CD4-positive, alpha-beta T cell treated with Interleukin-4 for 4 hours (primary cell): ENCODE data around the gene SPATC1L.
"Not testable (repeated sequence)": the region's sequence is repeated elsewhere in the genome, so short reads cannot be mapped to it uniquely, and the experiment has no call there.

Experiments used
- DNase-seq: peaks from one replicate; pipeline ENCODE4 v3.0.0-alpha.2; 2020

Gene SPATC1L

DNA sequence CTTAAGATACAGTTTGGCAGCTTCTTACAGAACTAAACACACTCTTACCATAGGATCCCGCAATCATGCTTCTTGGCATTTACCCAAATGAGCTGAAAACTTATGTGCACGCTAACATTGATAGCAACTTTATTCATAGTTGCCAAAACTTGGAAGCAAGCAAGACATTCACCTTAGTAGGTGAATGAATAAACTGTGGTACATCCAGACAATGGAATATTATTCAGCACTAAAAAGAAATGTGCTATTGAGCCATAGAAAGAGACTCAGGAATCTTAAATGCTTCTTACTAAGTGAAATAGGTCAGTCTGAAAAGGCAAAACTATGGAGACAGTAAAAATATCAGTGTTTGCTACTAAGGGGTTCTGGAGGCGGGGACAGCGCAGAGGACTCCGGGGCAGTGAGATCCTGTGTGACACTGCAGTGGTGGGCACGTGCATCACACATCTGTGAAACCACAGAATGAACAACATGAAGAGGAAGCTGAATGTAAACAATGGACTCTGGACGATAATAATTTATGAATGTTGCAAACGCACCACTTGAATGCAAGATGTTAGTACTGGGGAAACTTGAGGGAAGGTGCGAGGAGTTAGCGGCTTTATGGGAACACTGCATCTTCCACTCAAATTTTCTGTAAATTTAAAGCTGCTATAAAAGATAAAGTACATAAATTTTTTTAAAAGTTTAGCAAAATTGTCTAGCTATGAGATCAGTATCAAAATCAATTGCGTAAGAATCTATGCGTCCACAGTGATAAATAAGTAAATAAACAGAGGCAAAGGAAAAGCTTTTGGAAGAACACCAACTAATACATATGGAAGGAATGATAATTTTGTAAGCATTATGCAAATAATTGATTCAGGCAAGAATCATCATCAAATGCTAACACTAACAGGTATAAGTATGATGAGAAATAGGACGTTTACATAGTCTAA lies 15.4 kb upstream of the SPATC1L start:
- no peak for DNase-seq

DNA sequence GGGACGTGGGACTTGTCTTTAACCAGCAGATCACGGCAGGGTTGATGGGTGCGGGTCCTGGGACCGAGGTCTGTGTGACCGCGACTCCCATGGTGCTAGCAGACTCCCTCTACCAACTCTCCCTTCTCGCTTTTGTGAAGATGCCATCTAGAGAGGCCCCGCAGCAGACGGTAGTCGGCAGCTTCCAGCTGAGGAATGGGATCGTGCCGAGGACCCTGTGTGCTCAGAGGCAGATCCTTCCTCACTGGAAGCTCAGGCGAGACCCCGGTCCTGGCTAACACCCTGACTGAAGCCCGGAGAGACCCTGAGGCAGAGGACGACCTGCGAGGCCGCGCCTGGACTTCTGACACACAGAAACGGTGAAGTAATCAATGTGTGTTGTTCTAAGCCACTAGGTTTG lies 12.5 kb upstream of the SPATC1L start:
- DNase-seq = no peak

DNA sequence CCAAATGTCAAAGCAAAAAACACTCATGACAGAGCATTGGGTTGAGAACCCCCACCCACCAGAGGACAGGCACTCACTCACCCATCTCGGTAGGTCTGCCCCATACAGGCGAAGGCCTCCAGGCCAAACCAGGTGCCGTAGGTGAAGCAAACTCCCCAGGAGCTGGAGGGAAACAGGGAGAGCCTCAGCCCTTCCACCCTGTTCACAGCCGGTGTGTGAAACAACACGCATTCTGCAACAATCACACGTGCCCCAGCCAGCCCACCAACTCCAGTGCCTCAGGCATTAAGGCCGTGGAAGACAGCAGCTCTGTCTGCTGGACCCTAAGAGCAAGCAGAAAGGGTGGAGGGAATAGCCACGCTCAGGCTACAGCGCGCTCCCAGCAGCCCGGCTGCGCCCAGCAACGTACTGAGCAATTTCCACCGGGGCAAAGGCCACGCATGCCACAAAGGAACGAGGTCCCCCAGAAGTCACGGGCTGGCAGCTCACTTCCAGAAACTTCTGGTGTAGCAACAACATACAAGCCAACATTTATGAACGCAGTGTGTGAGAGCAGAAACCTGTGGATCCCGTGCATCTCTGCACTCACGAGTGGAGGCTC lies 11.4 kb upstream of the SPATC1L start:
- DNase-seq = no peak

DNA sequence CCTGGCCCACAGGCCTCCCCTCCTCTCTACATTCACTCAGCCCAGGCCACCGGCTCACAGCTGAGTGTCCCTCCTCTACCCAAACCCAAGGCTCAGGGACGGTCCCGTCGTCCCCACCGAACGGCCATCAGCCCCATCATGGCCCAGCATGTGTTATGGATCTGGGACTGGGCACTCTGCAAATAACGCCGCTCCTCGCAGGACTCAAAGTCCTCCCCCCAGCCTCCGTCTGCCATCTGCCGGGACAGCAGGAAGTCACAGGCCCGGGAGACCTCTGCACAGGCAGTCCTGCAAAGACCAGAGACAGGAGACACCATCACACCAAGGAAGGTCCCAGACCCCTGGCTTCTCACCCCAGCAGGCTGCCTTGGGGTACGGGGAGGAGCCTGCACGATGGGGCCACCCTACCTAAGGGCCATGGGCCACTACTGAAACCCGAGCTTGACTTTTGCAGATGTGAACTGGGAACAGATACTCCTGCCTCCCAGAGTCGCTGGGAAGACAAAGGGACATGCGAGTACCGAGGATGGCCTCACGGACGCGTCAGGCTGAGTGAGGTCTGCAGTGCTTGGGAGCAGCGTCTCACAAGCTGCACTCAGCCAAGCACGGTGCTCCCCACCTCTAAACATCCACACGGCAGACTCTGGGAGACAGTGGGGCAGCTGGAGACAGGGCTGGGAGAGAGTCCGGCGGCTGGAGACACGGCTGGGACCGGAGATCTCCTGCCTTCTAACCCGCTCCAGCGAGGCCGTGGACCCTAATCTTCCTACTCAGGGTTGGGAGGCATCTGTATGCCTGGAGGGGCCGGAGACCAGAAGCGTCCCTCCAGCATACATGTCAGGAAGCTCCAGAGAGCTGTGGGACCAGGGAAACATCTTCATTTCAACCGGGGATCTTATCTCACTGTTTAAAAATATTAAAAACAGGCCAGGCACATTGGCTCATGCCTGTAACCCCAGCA lies 10.4 kb upstream of the SPATC1L start:
- no peak for DNase-seq

DNA sequence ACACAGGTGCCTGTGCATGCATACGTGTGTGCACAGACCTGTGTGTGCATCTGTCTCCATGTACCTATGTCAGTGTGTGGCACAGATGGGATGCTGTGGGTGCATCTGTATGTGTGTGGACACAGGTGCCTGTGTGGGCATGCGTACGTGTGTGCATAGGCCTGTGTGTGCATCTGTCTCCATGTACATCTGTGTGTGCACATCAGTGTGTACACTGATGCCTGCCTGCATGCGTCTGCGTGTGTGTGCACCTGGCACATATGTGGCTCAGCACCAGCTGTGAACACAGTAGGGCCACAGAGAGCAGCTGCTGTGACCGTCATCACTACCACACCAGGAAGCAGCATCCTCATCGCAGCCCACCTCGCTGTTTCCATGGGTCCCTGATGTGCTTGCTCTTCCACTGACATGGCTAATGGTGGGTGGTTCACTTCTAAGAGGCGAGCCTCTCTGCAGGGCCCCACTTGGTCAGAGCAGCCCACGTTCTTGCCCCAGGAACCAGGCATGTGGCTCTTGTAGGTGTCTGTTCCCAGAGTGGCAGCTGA lies 9.6 kb upstream of the SPATC1L start:
- DNase-seq = no peak

DNA sequence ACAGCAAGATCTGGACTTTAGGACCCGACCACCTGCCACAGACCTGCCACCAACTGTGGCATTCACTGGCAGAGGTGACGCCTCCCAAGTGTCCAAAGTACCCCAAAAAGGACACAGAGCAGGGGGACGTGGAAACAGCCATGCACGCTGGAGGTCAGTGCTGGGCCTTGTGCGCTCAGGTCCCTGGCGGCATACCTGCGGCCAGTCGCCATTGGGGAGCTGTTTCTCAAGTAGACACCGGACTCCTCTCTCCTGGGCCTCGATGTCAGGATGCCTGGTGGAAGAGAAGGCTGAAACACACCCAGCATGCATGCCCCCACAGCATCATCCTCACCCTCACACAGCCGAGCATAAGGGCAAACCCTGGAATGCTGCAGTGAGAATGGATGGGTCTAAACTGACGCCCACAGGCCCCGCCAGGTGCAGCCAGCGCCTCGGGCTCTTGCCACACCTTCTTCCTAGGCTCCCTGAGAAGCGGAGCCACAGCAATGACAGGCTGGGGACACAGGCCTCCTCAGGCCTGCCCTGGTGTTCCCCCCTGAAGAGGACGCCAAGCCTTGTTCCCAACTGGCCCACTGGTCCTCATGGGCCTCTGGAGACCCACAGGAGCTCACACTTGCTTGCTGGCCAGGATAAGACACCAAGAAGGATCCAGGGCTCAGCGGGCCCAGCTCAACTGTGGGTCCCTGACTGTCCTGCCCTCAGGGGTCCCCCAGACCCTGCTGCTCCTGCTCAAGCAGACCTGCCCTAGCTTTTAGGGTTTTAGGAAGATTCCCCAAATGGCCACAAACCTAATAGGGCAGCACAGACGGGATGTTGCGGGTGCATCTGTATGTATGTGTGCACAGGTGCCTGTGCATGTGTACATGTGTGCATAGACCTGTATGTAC lies 7.7 kb upstream of the SPATC1L start:
- no peak for DNase-seq

DNA sequence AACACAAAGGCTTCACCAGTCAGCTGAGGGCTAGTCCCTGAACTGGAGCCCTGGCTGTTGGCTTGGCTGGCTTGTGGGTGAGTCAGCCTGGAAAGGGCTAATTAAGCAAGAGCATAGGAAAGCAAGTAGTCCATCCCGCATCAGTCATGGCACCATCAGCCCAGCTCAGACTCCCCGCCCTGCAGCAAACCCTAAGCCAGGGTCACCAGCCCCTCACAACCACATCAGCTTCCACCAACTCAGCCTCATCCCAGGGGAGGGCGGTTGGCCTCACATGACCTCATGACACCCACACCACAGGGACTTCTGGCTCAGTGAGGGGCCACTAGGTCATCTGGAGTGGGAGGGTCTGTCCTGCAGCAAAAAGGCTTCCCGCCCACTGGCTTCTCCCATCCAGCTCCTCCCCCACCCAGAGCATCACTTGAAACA lies 7.0 kb upstream of the SPATC1L start:
- no peak for DNase-seq

DNA sequence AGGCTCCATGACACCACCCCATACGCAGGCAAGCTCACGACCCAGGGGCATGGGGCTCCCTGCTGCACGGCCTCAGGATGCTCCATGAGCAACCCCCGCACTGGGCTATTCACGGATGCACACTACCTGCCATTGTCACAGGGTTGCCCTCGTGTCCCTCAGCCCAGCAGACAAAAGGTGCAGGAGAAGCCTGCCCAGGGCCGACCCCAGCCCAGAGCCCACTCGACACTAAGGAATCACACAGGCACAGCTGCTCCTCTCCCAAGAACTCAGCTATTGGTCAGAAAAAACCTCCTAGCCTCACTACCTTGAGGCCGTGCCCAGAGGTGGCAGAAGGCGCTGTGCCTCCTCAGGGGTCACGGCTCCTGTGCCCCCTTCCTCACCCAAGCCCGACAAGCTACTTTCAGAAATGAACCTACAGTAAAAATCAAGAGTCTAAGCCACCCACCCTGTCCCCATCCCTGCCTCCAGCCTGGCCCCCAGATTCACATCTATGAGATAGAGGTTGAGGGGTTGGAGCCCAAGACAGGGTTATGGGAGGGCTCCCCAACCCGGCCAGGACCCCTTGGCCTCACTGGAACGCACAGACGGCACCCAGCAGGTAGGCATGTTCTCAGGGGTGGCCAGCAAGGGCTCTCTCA lies 6.4 kb upstream of the SPATC1L start:
- DNase-seq = no peak

DNA sequence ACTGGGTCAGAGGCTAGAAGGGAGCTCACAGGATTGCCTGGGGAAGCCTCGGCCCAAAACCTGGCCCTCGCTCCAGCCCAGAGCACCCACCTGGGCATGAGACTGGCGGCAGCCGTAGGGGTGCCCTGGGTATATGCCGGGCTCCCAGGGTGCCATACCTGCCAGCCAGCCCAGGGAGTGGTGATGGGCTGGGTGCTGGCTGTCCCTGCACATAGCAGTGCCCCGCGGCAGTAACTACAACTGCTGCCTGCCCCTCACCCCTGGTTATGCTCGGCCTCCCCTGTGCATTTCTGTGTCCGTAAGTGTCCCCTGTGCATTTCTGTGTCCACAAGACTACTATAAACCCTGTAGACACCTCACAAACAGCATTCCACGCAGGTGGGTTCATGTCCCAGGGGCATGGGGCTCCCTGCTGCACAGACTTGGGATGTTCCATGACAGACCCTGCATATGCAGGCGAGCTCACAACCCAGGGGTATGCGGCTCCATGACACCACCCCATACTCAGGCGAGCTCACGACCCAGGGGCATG lies 5.8 kb upstream of the SPATC1L start:
- DNase-seq = no peak

DNA sequence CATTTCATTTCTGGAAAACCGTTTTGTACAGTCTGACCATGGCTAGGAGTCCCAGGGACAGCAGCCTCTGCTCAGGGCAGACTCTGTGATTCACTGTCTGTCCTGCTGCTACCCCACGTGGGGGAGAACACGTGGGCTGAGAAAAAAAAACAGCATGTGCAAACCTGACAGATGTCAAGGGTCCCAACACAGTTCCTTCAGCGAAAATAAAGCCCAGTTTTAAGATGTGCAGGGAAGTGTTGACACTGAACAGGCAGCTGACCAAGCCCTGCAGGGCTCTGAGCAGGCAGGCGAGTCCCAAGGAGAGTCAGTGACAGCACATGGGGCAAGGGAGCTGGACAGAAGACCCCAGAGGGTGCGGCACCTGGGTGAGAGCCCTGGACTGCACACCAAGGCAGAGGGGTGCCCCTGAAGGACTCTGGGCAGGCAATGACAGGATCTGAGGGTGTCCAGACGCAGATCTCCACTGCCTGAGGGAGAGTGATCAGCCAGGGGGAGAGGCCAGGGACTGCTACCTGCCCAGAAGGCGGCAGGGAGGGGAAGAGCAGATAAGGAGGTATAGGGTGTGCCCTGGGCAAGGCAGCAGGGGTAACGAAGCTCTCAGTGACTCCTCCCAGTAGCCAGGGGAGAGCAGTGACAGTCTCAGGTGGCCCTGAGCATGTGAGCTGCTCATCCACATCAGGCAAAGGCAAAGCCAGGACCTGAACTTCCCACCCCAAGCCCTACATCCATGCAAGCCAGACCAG lies 5.1 kb upstream of the SPATC1L start:
- no peak for DNase-seq

DNA sequence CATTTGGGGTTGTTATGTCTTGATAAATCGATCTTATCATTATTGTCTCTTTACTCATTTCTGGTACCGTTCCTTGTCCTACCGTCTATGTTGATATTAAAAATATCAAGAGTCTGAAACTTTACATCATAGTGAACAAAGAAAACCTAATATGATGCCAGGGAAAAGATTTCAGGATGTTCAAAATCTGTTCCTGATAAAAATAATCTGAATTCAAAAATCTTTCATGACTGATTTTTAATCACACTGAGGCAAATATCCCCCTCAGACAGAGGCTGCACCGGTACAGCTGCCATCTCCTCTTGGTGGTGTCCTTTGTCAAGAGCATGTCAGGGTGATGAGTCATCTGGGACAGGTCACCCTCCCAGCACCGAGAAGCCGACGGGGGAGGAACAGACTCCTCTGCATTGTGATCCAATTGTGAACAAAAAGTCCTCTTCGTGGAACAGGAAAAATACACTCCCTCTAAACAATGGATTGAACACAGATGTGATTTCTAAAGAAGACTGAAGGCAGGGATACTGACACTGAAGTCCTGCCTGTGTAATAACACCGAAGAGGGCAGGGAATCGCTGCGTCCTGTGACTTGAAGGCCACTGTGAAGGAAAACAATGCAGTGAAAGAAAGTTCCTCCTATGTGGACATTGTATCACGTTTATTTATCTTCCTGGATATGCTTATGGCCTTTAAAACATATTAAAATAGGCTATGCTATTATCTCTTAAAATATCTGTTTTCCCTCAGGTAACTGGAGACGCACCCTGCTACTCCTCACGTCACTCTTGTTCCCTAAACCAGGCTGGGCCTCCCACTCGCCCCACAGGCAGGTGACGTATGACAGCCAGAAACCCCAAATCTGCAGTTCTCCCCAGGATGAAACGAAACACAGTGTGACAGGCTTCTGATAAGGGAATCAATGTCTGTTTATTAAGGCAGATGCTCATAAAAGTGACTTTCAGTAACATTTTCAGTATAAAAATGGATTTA lies 4.3 kb upstream of the SPATC1L start:
- no peak for DNase-seq

DNA sequence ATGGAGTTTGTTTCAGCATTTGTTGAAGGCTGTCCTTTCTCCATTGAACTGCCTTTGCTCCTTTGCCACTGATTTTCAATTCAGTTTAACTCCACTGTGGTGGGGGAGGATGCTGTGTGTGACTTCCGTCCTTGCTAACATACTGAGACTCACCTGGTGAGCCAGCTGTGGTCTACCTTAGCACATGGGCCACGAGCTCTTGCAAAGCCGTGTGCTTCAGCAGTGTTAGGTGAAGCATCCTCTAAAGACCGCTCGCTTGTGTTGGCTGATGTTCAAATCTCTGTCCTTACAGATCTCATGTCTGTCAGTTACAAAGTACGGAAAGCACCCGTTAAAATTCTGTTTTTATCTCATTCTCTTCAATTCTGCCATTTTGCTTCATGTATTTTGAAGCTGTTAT lies 3.6 kb upstream of the SPATC1L start:
- DNase-seq = no peak

DNA sequence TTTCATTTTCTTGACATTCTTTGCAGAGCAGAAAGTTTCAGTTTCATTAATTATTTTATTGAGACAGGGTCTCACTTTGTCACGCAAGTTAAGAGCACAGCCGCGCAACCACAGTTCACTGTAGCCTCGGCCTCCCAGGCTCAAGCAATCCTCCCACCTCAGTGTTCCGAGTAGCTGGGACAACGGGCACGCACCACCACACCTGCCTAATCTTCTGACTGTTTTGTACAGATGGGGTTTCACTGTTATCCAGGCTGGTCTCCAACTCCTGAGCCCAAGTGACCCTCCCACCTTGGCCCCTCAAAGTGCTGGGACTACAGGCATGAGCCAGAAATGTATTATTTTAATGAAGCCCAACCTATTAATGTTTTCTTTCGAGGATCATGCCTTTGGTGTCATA lies 3.0 kb upstream of the SPATC1L start:
- no peak for DNase-seq

DNA sequence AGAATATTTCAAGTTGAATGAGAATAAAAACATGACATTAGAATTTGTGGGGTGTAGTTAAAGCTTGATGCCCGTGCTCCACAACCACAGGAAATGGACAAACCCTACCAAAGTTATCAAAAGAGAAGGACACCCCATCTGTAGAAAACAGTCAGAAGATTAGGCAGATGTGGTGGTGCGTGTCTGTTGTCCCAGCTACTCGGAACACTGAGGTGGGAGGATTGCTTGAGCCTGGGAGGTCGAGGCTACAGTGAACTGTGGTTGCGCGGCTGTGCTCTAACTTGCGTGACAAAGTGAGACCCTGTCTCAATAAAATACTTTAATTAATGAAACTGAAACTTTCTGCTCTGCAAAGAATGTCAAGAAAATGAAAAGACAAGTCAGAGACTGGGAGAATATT lies 1.5 kb upstream of the SPATC1L start:
- DNase-seq = no peak

DNA sequence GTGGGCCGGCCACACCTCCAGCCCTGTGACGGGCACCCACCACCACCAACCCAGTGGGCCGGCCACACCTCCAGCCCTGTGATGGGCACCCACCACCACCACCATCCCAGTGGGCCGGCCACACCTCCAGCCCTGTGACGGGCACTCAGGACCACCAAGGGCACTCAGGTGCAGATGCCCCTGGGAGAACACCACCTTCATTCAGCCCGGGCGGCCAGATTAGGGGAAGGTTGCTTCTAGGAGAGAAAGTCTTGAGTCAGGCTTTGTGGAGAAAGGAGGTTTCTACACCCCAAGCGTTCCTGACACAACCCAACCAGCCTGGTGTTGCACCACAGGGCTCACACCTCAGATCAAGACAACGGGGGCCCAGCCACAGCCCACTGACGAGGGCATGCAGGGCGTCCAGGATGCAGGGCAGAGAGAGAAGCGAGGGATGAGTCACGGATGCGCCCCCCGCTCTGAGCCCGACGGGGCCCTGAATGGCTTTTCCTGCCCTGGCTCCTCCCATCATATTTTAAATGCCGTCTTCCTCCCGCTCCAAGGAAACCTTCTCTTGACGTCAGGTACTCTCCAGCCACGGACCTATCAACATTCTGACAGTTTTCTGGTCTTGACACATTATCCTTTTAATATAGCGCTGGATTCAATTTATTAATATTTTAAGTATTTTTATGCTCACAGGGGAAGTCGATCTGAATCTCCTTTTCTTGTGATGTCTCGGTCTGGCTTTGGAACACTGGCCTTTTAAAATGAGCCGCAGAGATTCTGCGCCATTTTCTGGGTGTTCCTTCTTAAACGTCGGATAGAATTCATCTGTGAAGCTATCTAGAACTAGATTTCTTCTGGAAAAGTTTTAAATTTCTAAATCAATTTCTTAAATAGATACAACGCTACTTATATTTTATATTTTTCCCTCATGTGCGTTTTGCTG lies 631 bp upstream of the SPATC1L start:
- peak; percentile 70 for DNase-seq

DNA sequence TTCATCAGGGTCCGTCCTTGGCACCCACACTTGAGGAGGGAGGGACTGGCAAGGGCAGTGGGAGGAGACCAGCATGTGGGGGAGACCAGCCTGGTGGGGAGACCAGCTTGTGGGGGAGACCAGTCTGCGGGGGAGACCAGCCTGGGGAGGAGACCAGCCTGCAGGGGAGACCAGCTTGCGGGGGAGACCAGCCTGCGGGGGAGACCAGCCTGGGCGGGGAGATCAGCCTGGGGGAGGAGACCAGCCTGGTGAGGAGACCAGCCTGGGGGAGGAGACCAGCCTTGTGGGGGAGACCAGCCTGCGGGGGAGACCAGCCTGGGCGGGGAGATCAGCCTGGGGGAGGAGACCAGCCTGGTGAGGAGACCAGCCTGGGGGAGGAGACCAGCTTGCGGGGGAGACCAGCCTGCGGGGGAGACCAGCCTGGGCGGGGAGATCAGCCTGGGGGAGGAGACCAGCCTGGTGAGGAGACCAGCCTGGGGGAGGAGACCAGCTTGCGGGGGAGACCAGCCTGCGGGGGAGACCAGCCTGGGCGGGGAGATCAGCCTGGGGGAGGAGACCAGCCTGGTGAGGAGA lies 836 bp downstream of the SPATC1L start:
- DNase-seq = not testable (repeated sequence)

DNA sequence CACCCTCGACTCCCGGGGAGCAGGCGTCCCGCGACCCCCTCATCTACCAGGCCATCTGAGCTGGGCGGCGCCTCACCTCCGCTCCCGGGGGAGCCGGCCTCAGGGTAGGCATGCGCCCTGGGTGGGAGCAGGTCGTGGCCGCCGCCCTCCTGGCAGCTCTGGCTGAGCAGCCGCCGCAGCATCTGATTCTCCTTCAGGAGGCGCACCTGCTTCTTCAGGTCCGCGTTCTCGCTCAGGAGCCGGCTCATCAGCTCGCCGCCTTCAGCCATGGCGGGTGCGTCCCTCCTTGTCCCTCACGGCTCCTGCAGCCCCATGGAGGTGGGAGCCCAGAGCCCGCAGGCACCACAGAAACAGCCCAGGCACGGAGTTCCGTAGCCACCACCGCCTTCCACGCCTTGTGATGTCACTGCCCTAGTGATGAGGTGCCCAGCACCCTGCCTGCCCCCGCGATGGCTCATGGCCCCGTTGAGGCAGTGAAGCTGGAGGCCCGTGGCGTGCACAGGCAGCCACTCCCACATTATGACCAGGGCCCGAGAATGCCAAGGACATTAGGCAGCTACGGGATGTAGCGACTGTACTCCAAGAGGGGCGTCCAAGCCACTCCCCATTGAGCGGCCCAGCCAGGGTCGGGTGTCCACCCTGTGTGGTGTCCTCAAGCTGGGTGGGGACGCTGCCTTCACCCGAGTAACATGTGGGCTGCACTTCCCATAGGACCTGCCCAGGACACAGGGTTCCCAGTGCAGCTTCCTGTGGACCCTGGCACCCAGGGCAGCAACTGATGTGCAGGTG lies 1.5 kb downstream of the SPATC1L start:
- no peak for DNase-seq
